Ishikawa (cell line): ENCODE results near the gene SCGB3A2.

Experiments
- CEBPB ChIP-seq: IDR thresholded peaks from 2 replicates; pipeline ENCODE4 v1.6.1; 2012
- CREB1 ChIP-seq: IDR thresholded peaks from 2 replicates; pipeline ENCODE4 v1.6.1; 2012; ENCODE audit warnings: low read depth
- EP300 ChIP-seq: IDR thresholded peaks from 2 replicates; pipeline ENCODE4 v1.6.1; 2012; ENCODE audit warnings: borderline replicate concordance
- MAX ChIP-seq: IDR thresholded peaks from 2 replicates; pipeline ENCODE4 v1.6.1; 2012
- REST ChIP-seq: IDR thresholded peaks from 2 replicates; pipeline ENCODE4 v1.6.1; 2012; ENCODE audit warnings: low read depth, mild to moderate bottlenecking
- ZBTB7A ChIP-seq: IDR thresholded peaks from 2 replicates; pipeline ENCODE4 v1.6.1; 2012; ENCODE audit warnings: low read depth

GRCh38 chr5:147892696-147893296 lies 14.3 kb downstream of the SCGB3A2 start:
- TF ChIP-seq EP300 = no peak
- TF ChIP-seq MAX = no peak
- no peak for TF ChIP-seq CEBPB
- no peak for TF ChIP-seq REST
- TF ChIP-seq ZBTB7A = no peak
- TF ChIP-seq CREB1 = no peak
